Fibroblast of upper back skin (primary cell): ENCODE data around the gene LDB2.

Experiments used
- DNase-seq: peaks from one replicate; pipeline ENCODE4 v3.0.0-alpha.2; 2013

Gene LDB2

GRCh38 chr4:16626945-16627344, 271.5 kb downstream of the LDB2 start:
- peak; percentile 95 for DNase-seq

GRCh38 chr4:16622826-16623225, 275.6 kb downstream of the LDB2 start:
- DNase-seq, result no peak

GRCh38 chr4:16617435-16617834, 281.0 kb downstream of the LDB2 start:
- peak; percentile 29 for DNase-seq

- DNase-seq, result no peak
Observed at GRCh38 chr4:16617011-16617410, 281.4 kb downstream of the LDB2 start.

GRCh38 chr4:16609170-16609758, 289.2 kb downstream of the LDB2 start:
- no peak for DNase-seq

- DNase-seq, result no peak
Observed at GRCh38 chr4:16608611-16609125, 289.8 kb downstream of the LDB2 start.

- DNase-seq, result peak; percentile 73
Observed at GRCh38 chr4:16608123-16608522, 290.3 kb downstream of the LDB2 start.

- DNase-seq, result peak; percentile 23
Observed at GRCh38 chr4:16607241-16608066, 291.0 kb downstream of the LDB2 start.

GRCh38 chr4:16606691-16607090, 291.8 kb downstream of the LDB2 start:
- DNase-seq, result no peak

GRCh38 chr4:16603178-16603577, 295.3 kb downstream of the LDB2 start:
- no peak for DNase-seq

GRCh38 chr4:16598597-16599206, 299.7 kb downstream of the LDB2 start:
- DNase-seq, result no peak

- DNase-seq, result peak; percentile 53
Observed at GRCh38 chr4:16597845-16598596, 300.4 kb downstream of the LDB2 start.

- DNase-seq, result no peak
Observed at GRCh38 chr4:16597443-16597842, 301.0 kb downstream of the LDB2 start.

GRCh38 chr4:16596267-16596666, 302.2 kb downstream of the LDB2 start:
- no peak for DNase-seq

GRCh38 chr4:16594128-16594527, 304.3 kb downstream of the LDB2 start:
- no peak for DNase-seq

- no peak for DNase-seq
Observed at GRCh38 chr4:16593386-16593785, 305.1 kb downstream of the LDB2 start.

GRCh38 chr4:16591272-16591826, 307.1 kb downstream of the LDB2 start:
- no peak for DNase-seq

- no peak for DNase-seq
Observed at GRCh38 chr4:16590797-16591196, 307.6 kb downstream of the LDB2 start.

- DNase-seq, result no peak
Observed at GRCh38 chr4:16588651-16589050, 309.8 kb downstream of the LDB2 start.

GRCh38 chr4:16588149-16588548, 310.3 kb downstream of the LDB2 start:
- DNase-seq, result no peak

- DNase-seq, result no peak
Observed at GRCh38 chr4:16585053-16585452, 313.4 kb downstream of the LDB2 start.

- peak; percentile 76 for DNase-seq
Observed at GRCh38 chr4:16583764-16584163, 314.7 kb downstream of the LDB2 start.

- no peak for DNase-seq
Observed at GRCh38 chr4:16582526-16582925, 315.9 kb downstream of the LDB2 start.
